Measurements from ENCODE around the gene NAPG. TPM values are rescaled to one million over a fixed set of nuclear protein-coding genes. Genes with fewer than 3 reads are reported as not detected.

The NAPG gene
- total and polyA plus RNA-seq, 9 of the 15 experiments (the other 6 are each of a cell fraction or from before 2014, with no cell fraction given): 31.6 to 63.3 (median 50.9) TPM

- CTCF ChIA-PET (ENCODE audit: low intra/inter-chr PET ratio): no interaction called here
Measured at GRCh38 chr18:10571537-10571936, 45.7 kb downstream of the NAPG start.

More at GRCh38 chr18:10571537-10571936, 45.7 kb downstream of the NAPG start:
- Histone ChIP-seq H3K9ac (ENCODE audit: insufficient read depth in 1 of 2, low read depth in 2 of 2, low read length in 2 of 2) (no peak overlapping the region), H3K36me3 (ENCODE audit: control insufficient read depth, insufficient read depth, low read length) (no peaks in the 10 kb centered on the region), H3K27me3 (ENCODE audit: control insufficient read depth in 2 of 2, insufficient read depth in 2 of 2, low read length in 2 of 2) (no peaks in the 10 kb centered on the region; a peak in 1 of 5 replicates), H3K4me2 (ENCODE audit: insufficient read depth, low read length) (no peak overlapping the region), H2AFZ (ENCODE audit: low read depth, low read length) (no peak overlapping the region), H3K9me3 (replicated peaks; ENCODE audit: control insufficient read depth, insufficient read depth, low read depth, low read length) (0 out of 2 replicates have a peak, but pooled peaks cover 3% of the 10 kb centered on the region), H4K20me1 (replicated peaks; ENCODE audit: control insufficient read depth, insufficient read depth, low read length) (no peaks in the 10 kb centered on the region), H3K9me1 (ENCODE audit: control insufficient read depth, insufficient read depth, low read length) (no peaks in the 10 kb centered on the region), H3K4me1 (replicated peaks in 1 of 2; ENCODE audit: control insufficient read depth in 2 of 2, insufficient read depth in 2 of 2, low read length in 2 of 2) (no peaks in the 10 kb centered on the region), H3K79me2 (ENCODE audit: control insufficient read depth, insufficient read depth, low read length) (no peaks in the 10 kb centered on the region), H3K4me3 (no peak overlapping the region), H3K27ac (ENCODE audit: extremely low read depth, low read depth, low read length) (no peak overlapping the region)
- POLR2A ChIA-PET: no interaction called here
- DNase-seq (ENCODE audit: extremely low read depth in 1 of 4, low spot score in 3 of 4): no peak
- TF ChIP-seq CTCF (IDR thresholded peaks at IDR 0.05 in 2 of 3, conservative IDR thresholded peaks at IDR 0.05 in 1 of 3; ENCODE audit: insufficient read depth in 2 of 3, low read depth in 1 of 3, low read length in 3 of 3) (0 out of 6 replicates have a peak, but pooled peaks of 1 of the 3 experiments have one; percentile 2), RNF219 (CRISPR knock-in tag; IDR thresholded peaks at IDR 0.05) (no peak)
- no peak for FAIRE-seq
- in situ Hi-C loops (cut with MboI): loop anchor here (25.0 kb wide), 1 partner anchor 991 kb away; no protein-coding TSS in a partner anchor
- intact Hi-C loops (cut with micrococcal nuclease): no loop called here
- no TSS peak for BruUV-seq (replicated peaks)
- peak; percentile 62 for ATAC-seq
- 8% methylated on average over 2 of the region's 2 CpGs for WGBS (ENCODE audit: insufficient coverage, low coverage, missing lambda C conversion rate)
